ENCODE measurements around the gene OCSTAMP. TPM values are rescaled to one million over a fixed set of nuclear protein-coding genes. Genes with fewer than 3 reads are reported as not detected.

Gene OCSTAMP
- total and polyA plus RNA-seq, 10 of the 15 experiments (the other 5 are each of a cell fraction or from before 2014, with no cell fraction given): 0.09 to 0.46 (median 0.22) TPM; not detected in 2

DNA sequence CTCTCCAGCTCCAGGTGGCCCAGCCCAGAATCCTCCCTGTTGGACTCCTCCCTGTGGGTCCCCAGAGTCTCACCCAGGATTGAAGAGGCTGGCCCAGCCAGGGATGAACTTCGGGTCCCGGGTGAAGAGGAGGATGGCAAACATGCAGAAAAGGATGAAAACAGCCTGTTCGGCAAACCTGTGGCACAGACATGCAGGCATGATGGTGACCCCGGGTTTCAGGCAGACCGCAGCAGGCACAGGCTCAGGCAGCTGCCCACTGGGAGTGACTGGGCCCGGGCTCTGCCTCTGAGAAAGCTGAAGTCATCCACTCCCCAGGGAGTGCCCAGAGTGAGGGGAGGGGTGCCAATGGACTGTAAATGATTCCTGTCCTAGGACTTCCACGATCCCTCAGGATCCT is 37.5 kb upstream of the OCSTAMP start:
- Histone ChIP-seq H3K9me3 (replicated peaks; ENCODE audit: control insufficient read depth, insufficient read depth, low read length) (no peaks in the 10 kb centered on the region), H4K20me1 (ENCODE audit: control insufficient read depth, insufficient read depth) (no peaks in the 10 kb centered on the region), H3K4me3 (no peak overlapping the region), H3K79me2 (ENCODE audit: control insufficient read depth, insufficient read depth, low read length) (no peaks in the 10 kb centered on the region), H3K4me2 (ENCODE audit: control insufficient read depth, insufficient read depth) (no peak overlapping the region), H3K9ac (ENCODE audit: control insufficient read depth, insufficient read depth, low read length) (no peak overlapping the region), H3K27me3 (replicated peaks in 1 of 2; ENCODE audit: control insufficient read depth in 2 of 2, insufficient read depth in 2 of 2, low read length in 1 of 2) (no peaks in the 10 kb centered on the region), H3K4me1 (ENCODE audit: control insufficient read depth, insufficient read depth, low read length) (peaks cover 12% of the 10 kb centered on the region), H3K27ac (ENCODE audit: control insufficient read depth, insufficient read depth) (no peak overlapping the region), H2AFZ (ENCODE audit: control insufficient read depth, low read depth, low read length) (peak overlapping the region; percentile 24; the same call in 1 of the 2 replicates), H3K36me3 (ENCODE audit: control insufficient read depth in 2 of 2, insufficient read depth in 2 of 2, low read length in 1 of 2) (no peaks in the 10 kb centered on the region)
- SMC1A ChIA-PET (ENCODE audit: uncharacterized antibody, unreplicated experiment): interaction anchor here (1.0 to 4.1 kb wide), 3 partner anchors 15 to 37 kb away, joined by 3 to 19 read pairs (median 4); partner anchors contain the start of gene OCSTAMP
- BruUV-seq (replicated peaks): no TSS peak
- RAD21 ChIA-PET (ENCODE audit: unreplicated experiment): interaction anchor here (1.0 kb wide), 1 partner anchor 13 kb away, joined by 3 read pairs; no protein-coding TSS in a partner anchor
- ATAC-seq (peak; percentile 50; the same call in 2 of the 3 replicates), FAIRE-seq (no peak), DNase-seq (ENCODE audit: low read depth, low spot score) (no peak)
- in situ Hi-C loops (cut with MboI): no loop called here
- WGBS (ENCODE audit: insufficient coverage, insufficient replicate concordance, low lambda C conversion rate, missing lambda C conversion rate): 27% methylated on average over 7 of the region's 7 CpGs
- intact Hi-C loops (cut with micrococcal nuclease; ENCODE audit: unreplicated experiment): no loop called here
- POLR2A ChIA-PET: no interaction called here
- CTCF ChIA-PET: interaction anchor here (0.8 to 2.6 kb wide), 4 partner anchors 14 to 93 kb away, joined by 3 to 7 read pairs (median 4); no protein-coding TSS in a partner anchor
- TF ChIP-seq BHLHE40 (IDR thresholded peaks at IDR 0.05; ENCODE audit: borderline replicate concordance in 1 of 2, low read depth in 2 of 2, low read length in 1 of 2) (0 out of 4 replicates have a peak, but pooled peaks of 1 of the 2 experiments have one; percentile 12), IKZF1 (conservative IDR thresholded peaks at IDR 0.05) (peak; percentile 45), MEF2B (IDR thresholded peaks at IDR 0.05; ENCODE audit: partially characterized antibody, poor library complexity, severe bottlenecking) (peak; percentile 52), YY1 (IDR thresholded peaks at IDR 0.05; ENCODE audit: low read depth, low read length) (no peak)

DNA sequence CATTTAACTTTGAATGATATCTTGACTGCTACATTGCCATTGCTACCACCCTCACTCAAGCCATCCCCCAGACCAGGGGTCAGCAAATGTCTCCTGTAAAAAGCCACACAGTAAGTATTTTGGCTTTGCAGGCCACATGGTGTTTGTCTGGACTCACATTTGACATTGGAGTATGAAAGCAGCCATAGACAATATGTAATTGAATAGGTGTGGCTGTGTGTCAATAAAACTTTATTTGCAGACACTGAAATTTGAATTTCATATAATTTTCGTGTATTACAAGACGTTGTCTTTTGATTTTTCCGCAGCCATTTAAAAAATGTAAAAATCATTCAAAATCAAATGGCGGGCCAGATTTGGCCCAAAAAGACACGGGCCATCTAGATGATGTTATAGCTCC is 36.3 kb upstream of the OCSTAMP start:
- Histone ChIP-seq H3K9me3 (replicated peaks; ENCODE audit: control insufficient read depth, insufficient read depth, low read length) (no peaks in the 10 kb centered on the region), H2AFZ (ENCODE audit: control insufficient read depth, low read depth, low read length) (no peak overlapping the region), H3K36me3 (ENCODE audit: control insufficient read depth in 2 of 2, insufficient read depth in 2 of 2, low read length in 1 of 2) (no peaks in the 10 kb centered on the region), H3K27ac (ENCODE audit: control insufficient read depth, insufficient read depth) (no peak overlapping the region), H3K4me1 (ENCODE audit: control insufficient read depth, insufficient read depth, low read length) (peaks cover 12% of the 10 kb centered on the region), H3K9ac (ENCODE audit: control insufficient read depth, insufficient read depth, low read length) (no peak overlapping the region), H3K4me3 (no peak overlapping the region), H3K27me3 (replicated peaks in 1 of 2; ENCODE audit: control insufficient read depth in 2 of 2, insufficient read depth in 2 of 2, low read length in 1 of 2) (no peaks in the 10 kb centered on the region), H3K79me2 (ENCODE audit: control insufficient read depth, insufficient read depth, low read length) (no peaks in the 10 kb centered on the region), H3K4me2 (ENCODE audit: control insufficient read depth, insufficient read depth) (no peak overlapping the region), H4K20me1 (ENCODE audit: control insufficient read depth, insufficient read depth) (no peaks in the 10 kb centered on the region)
- DNase-seq (ENCODE audit: low read depth, low spot score) (no peak), ATAC-seq (no peak), FAIRE-seq (no peak)
- WGBS (ENCODE audit: insufficient coverage, insufficient replicate concordance, low lambda C conversion rate, missing lambda C conversion rate): 60% methylated on average over 5 of the region's 5 CpGs
- BruUV-seq (replicated peaks): no TSS peak
- ChIA-PET RAD21 (ENCODE audit: unreplicated experiment) (interaction anchor here (0.8 to 1.0 kb wide), 2 partner anchors 12 to 13 kb away, joined by 3 read pairs; no protein-coding TSS in a partner anchor), CTCF (interaction anchor here (0.9 to 2.6 kb wide), 4 partner anchors 25 to 94 kb away, joined by 3 to 7 read pairs (median 3); no protein-coding TSS in a partner anchor), POLR2A (interaction anchor here (1.2 kb wide), 1 partner anchor 34 kb away, joined by 3 read pairs; no protein-coding TSS in a partner anchor), SMC1A (ENCODE audit: uncharacterized antibody, unreplicated experiment) (interaction anchor here (0.9 to 1.7 kb wide), 3 partner anchors 13 to 42 kb away, joined by 3 to 7 read pairs (median 4); partner anchors contain the start of gene OCSTAMP)
- in situ Hi-C loops (cut with MboI) (no loop called here), intact Hi-C loops (cut with micrococcal nuclease; ENCODE audit: unreplicated experiment) (no loop called here)
- no peak for TF ChIP-seq ZNF592 (IDR thresholded peaks at IDR 0.05)
- TF ChIP-seq ZBTB40 (IDR thresholded peaks at IDR 0.05; ENCODE audit: borderline replicate concordance): peak; percentile 83
